SK-N-SH treated with all-trans-retinoic acid at 6 μM for 48 hours (cell line): ENCODE results near the gene DNAJB4.

Experiments used
- BACH2 ChIP-seq: fragments of 250-450 bp; sonication (Bioruptor Pico); IDR thresholded peaks from 2 replicates; pipeline ENCODE4 v1.9.0; 2021; ENCODE audit warnings: mild to moderate bottlenecking, borderline replicate concordance
- PPARA ChIP-seq: fragments of 250-450 bp; sonication (Bioruptor Pico); IDR thresholded peaks from 2 replicates; pipeline ENCODE4 v1.5.0; 2020; ENCODE audit warnings: mild to moderate bottlenecking, borderline replicate concordance
- ZFP3 ChIP-seq: fragments of 250-450 bp; sonication (Bioruptor Pico); IDR thresholded peaks from 2 replicates; pipeline ENCODE4 v1.5.0; 2020; ENCODE audit warnings: mild to moderate bottlenecking, moderate library complexity
- TF ChIP-seq, protein P1 (sequence below): fragments of 250-450 bp; sonication (Bioruptor Pico); IDR thresholded peaks from 2 replicates; pipeline ENCODE4 v1.8.0; 2020; ENCODE audit warnings: mild to moderate bottlenecking, moderate library complexity, borderline replicate concordance

DNA sequence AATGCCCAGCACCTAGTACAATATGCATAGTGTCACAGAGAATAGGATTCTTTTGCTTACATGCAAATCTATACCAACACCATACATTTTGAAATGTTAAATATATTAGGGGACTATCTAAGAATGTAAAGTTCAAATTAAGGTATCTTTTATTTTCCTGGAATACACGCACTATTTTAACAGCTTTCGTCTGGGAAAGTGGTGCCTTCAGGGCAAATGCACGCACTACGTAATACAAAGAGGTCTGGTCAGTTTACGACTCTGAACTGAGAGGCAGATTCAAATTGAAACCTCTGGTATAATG lies 26.8 kb upstream of the DNAJB4 start:
- TF ChIP-seq PPARA (CRISPR knock-in tag), result no peak
- TF ChIP-seq BACH2 (CRISPR knock-in tag), result no peak
- no peak for TF ChIP-seq ZFP3
- TF ChIP-seq, protein P1, sequence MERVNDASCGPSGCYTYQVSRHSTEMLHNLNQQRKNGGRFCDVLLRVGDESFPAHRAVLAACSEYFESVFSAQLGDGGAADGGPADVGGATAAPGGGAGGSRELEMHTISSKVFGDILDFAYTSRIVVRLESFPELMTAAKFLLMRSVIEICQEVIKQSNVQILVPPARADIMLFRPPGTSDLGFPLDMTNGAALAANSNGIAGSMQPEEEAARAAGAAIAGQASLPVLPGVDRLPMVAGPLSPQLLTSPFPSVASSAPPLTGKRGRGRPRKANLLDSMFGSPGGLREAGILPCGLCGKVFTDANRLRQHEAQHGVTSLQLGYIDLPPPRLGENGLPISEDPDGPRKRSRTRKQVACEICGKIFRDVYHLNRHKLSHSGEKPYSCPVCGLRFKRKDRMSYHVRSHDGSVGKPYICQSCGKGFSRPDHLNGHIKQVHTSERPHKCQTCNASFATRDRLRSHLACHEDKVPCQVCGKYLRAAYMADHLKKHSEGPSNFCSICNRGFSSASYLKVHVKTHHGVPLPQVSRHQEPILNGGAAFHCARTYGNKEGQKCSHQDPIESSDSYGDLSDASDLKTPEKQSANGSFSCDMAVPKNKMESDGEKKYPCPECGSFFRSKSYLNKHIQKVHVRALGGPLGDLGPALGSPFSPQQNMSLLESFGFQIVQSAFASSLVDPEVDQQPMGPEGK, result no peak
